Tibial nerve (tissue), 4 donors: Measurements from ENCODE around the gene TGM4. TPM values are rescaled to one million over a fixed set of nuclear protein-coding genes. Genes with fewer than 3 reads are reported as not detected.

ENCODE experiments used
- DNase-seq, 2 donors: peaks; one replicate each; pipeline ENCODE4 v3.0.0-alpha.2; 2019; ENCODE audit warnings: low spot score in 2 of 2
- H3K27ac ChIP-seq, 4 donors: fragments of 200-600 bp; sonication (generic) in 3 of 4; one replicate each; pipeline ENCODE4 v1.5.1; 2017 to 2019; ENCODE audit warnings: mild to moderate bottlenecking in 1 of 4
- H3K27me3 ChIP-seq, 2 donors: fragments of 200-600 bp; sonication (generic) in 1 of 2; one replicate each; pipeline versions ENCODE4 v1.5.1 to v1.6.0; 2017 to 2019
- H3K36me3 ChIP-seq, 3 donors: fragments of 200-600 bp; sonication (generic); one replicate each; pipeline ENCODE4 v1.5.1; 2018 to 2019
- H3K4me1 ChIP-seq, 4 donors: fragments of 200-600 bp; sonication (generic) in 3 of 4; one replicate each; pipeline ENCODE4 v1.5.1; 2017 to 2019
- H3K4me3 ChIP-seq, 4 donors: fragments of 200-600 bp; sonication (generic) in 3 of 4; one replicate each; pipeline ENCODE4 v1.5.1; 2017 to 2019; ENCODE audit warnings: mild to moderate bottlenecking in 1 of 4, moderate library complexity in 1 of 4
- H3K9me3 ChIP-seq, 4 donors: fragments of 200-600 bp; sonication (generic) in 3 of 4; one replicate each; pipeline ENCODE4 v1.5.1; 2017 to 2019
- CTCF ChIP-seq, 5 experiments: fragments of 200-600 bp in 3 of 5; fragments of 450-650 bp in 2 of 5; sonication (generic) in 3 of 5; IDR thresholded peaks; one replicate each; pipeline ENCODE4 v1.5.1; 2016 to 2019; ENCODE audit warnings: antibody characterized with exemption in 5 of 5, mild to moderate bottlenecking in 3 of 5, moderate library complexity in 2 of 5
- EP300 ChIP-seq, 2 donors: sonication (generic); formaldehyde crosslinking; IDR thresholded peaks; one replicate each; pipeline ENCODE4 v1.6.1; 2017; ENCODE audit warnings: antibody characterized with exemption in 2 of 2, mild to moderate bottlenecking in 1 of 2
- POLR2A ChIP-seq, 2 donors: fragments of 450-650 bp; IDR thresholded peaks; one replicate each; pipeline ENCODE4 v1.6.1; 2017; ENCODE audit warnings: antibody characterized with exemption in 2 of 2, mild to moderate bottlenecking in 2 of 2, moderate library complexity in 2 of 2
- WGBS, 2 donors: methylation state at CpG; one replicate each; pipeline ENCODE4 v1.1.5; 2018; 5-methylcytosine and 5-hydroxymethylcytosine counted together
- total RNA-seq, 4 donors: library from RNA; depleted of rRNA; stranded (reverse); fragments of >200 nt; gene quantifications; one replicate each; pipeline ENCODE4 v1.1.0, GENCODE V29; 2016

TGM4 gene
- not detected for total RNA-seq

- Histone ChIP-seq H3K9me3 (no peaks in the 10 kb centered on the region), H3K27me3 (no peaks in the 10 kb centered on the region), H3K4me1 (no peaks in the 10 kb centered on the region), H3K4me3 (no peak within 1 kb of the TSS), H3K36me3 (no peaks in the 10 kb centered on the region), H3K27ac (no peak within 1 kb of the TSS)
- DNase-seq, result no peak
- 86 to 88% methylated on average over 5 of the region's 5 CpGs for WGBS, 2 donors
- TF ChIP-seq POLR2A (IDR thresholded peaks at IDR 0.05) (no peak), CTCF (IDR thresholded peaks at IDR 0.05) (no peak), EP300 (IDR thresholded peaks at IDR 0.05) (no peak)
These were observed at the start of gene TGM4 for GRCh38 chr3:44874308-44874707. TGM4 (plus strand) TSS chr3:44874608; CDS start chr3:44874679, 71 bp downstream.

GRCh38 chr3:44825264-44825925, 49.0 kb upstream of the TGM4 start:
- Histone ChIP-seq H3K4me3 (no peak overlapping the region), H3K4me1 (no peaks in the 10 kb centered on the region), H3K27me3 (no peaks in the 10 kb centered on the region), H3K9me3 (peaks cover 0 to 4% (median 0%) of the 10 kb centered on the region in 4 donors), H3K27ac (no peak overlapping the region), H3K36me3 (no peaks in the 10 kb centered on the region)
- WGBS, 2 donors, result 80 to 83% methylated on average over 2 of the region's 2 CpGs
- DNase-seq, result no peak
- TF ChIP-seq CTCF (IDR thresholded peaks at IDR 0.05) (no peak), POLR2A (IDR thresholded peaks at IDR 0.05) (no peak), EP300 (IDR thresholded peaks at IDR 0.05) (no peak)

GRCh38 chr3:44827196-44827595, 47.2 kb upstream of the TGM4 start:
- DNase-seq, result no peak
- H3K4me3 ChIP-seq, result no peak overlapping the region
- WGBS, 2 donors, result 88 to 92% methylated on average over 3 of the region's 3 CpGs
- H3K4me1 ChIP-seq, result no peaks in the 10 kb centered on the region
- no peaks in the 10 kb centered on the region for H3K36me3 ChIP-seq
- no peak overlapping the region for H3K27ac ChIP-seq
- no peaks in the 10 kb centered on the region for H3K27me3 ChIP-seq
- TF ChIP-seq EP300 (IDR thresholded peaks at IDR 0.05) (no peak), POLR2A (IDR thresholded peaks at IDR 0.05) (no peak), CTCF (IDR thresholded peaks at IDR 0.05) (no peak)
- H3K9me3 ChIP-seq, result no peaks in the 10 kb centered on the region

- no peaks in the 10 kb centered on the region for H3K36me3 ChIP-seq
- no peaks in the 10 kb centered on the region for H3K4me1 ChIP-seq
- H3K9me3 ChIP-seq, result no peaks in the 10 kb centered on the region
- no peak overlapping the region for H3K4me3 ChIP-seq
- no peaks in the 10 kb centered on the region for H3K27me3 ChIP-seq
- DNase-seq, result no peak
- no peak for TF ChIP-seq CTCF (IDR thresholded peaks at IDR 0.05)
- no peak for TF ChIP-seq POLR2A (IDR thresholded peaks at IDR 0.05)
- no peak for TF ChIP-seq EP300 (IDR thresholded peaks at IDR 0.05)
- 92 to 96% methylated on average over 5 of the region's 5 CpGs for WGBS, 2 donors
- H3K27ac ChIP-seq, result no peak overlapping the region
These were observed 43.2 kb upstream of the TGM4 start for GRCh38 chr3:44831232-44831631.

GRCh38 chr3:44832032-44832431, 42.4 kb upstream of the TGM4 start:
- no peak for TF ChIP-seq POLR2A (IDR thresholded peaks at IDR 0.05)
- no peak for TF ChIP-seq CTCF (IDR thresholded peaks at IDR 0.05)
- no peak for TF ChIP-seq EP300 (IDR thresholded peaks at IDR 0.05)
- no peak for DNase-seq
- no peaks in the 10 kb centered on the region for H3K27me3 ChIP-seq
- H3K4me3 ChIP-seq, result no peak overlapping the region
- peaks cover 0 to 7% (median 2%) of the 10 kb centered on the region in 4 donors for H3K9me3 ChIP-seq
- no peaks in the 10 kb centered on the region for H3K36me3 ChIP-seq
- WGBS, 2 donors, result 85 to 86% methylated on average over 1 of the region's 1 CpG
- H3K27ac ChIP-seq, result no peak overlapping the region
- no peaks in the 10 kb centered on the region for H3K4me1 ChIP-seq
